ENCODE measurements around the gene SIGLEC1.

Gene SIGLEC1

DNA sequence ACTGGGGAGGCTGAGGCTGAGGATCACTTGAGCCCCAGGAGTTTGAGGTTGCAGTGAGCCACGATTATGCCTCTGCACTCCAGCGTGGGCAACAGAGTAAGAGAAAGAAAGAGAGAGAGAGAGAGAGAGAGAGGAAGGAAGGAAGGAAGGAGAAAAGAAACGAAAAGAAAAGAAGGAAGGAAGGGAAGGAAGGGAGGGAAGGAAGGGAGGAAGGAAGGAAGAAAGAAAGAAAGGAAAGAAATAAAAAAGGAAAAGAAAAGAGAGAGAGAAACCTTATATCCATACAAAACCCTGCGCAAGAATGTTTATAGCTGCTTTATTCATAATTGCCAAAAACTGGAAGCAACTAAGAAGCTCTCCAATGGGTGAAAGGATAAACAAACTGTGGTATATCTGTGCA lies 12.0 kb upstream of the SIGLEC1 start:
- no peak for DNase-seq

DNA sequence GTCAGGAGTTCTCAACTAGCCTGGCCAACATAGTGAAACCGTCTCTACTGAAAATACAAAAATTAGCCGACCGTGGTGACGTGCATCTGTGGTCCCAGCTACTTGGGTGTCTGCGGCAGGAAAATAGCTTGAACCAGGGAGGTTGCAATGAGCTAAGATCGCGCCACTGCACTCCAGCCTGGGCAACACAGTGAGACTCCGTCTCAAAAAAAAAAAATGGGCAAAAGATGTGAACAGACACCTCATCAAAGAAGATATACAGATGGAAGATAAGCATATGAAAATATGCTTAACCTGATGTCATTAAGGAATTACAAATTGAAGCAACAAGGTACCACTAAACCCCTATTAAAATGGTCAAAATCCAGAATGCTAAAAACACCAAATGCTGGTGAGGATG lies 10.9 kb upstream of the SIGLEC1 start:
- DNase-seq = no peak

GRCh38 chr20:3721912-3722311 lies 9.5 kb upstream of the SIGLEC1 start:
- DNase-seq = no peak

DNA sequence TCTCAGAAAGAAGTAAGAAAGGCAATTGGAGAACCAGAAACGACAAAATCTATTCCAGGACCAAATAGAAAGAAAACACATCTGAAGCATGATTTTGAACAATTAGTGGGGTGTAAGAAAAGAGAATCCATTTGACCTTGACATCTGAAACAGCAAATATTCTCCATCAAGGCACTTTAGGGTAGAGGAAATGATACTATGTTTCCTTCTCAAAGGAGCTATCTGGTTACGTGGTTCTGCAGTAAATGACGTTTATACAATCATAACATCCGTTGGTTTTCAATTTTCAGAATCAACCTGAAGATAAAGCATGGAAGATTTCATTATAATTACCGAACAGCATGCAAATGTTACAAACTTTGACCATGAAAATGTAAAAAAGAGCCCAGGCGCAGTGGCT lies 8.2 kb upstream of the SIGLEC1 start:
- no peak for DNase-seq

DNA sequence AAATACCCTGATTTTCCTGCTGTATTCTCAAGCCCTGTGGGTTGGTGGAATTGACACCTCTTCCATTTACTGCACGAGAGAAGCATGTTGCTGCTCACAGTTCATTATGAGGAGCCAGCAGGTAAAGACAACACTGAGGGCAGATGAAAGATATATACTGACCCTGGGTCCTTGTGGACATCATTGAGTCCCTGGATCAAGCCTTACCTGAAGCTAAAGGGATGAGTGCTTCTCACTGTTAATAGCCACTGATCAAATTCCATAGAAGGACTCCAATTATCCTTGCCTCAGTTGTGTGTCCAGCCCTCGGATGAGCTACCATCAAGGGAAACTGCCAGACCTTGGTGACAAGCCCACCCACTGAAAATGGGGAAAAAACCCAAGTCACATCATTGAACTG lies 7.7 kb upstream of the SIGLEC1 start:
- no peak for DNase-seq

DNA sequence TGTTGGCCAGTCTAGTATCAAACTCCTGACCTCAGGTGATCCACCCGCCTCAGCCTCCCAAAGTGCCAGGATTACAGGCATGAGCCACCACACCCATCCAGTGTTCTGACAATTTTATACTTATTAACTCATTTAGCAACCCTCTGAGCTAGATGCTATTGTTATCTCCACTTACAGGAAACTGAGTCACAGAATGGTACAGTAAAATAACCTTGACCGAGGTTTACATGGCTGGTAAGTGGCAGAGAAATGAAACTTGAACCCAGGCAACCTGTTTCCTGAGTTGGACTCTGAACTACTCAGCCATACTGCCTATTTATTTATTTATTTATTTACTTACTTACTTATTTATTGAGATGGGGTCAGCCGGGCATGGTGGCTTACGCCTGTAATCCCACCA lies 6.6 kb upstream of the SIGLEC1 start:
- DNase-seq = no peak

DNA sequence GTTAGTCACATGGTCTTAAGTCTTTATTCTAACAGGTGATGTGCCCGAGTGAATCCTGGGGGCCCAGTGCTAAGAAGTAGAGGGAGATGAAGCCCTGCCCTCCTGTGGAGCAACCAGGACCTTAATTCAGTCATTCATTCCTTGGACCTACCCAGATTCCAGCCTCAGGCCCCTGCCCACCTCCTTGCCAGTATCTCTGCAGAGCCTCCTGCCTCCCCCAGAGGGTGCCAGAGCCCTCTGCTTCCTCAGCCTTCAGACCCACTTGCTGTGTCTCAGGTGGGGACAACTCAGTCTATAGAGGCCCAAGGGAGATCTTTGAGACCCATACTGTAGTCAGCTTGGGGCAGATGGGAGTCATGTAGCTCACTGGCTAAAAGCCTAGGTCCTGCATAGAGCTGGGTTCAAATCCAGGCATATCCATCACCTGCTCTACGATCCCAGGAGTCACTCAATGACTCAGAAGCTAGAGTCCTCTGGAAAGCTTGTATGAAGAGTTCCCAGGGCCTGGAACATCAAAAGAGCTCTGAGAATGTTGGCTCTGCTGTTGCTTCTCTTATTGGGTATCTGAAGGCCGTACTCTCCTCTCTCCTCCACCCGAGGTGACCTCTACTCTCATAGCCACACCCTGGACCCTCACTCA lies 3.9 kb upstream of the SIGLEC1 start:
- DNase-seq = peak; percentile 34

GRCh38 chr20:3714092-3714491 lies 1.7 kb upstream of the SIGLEC1 start:
- no peak for DNase-seq

DNA sequence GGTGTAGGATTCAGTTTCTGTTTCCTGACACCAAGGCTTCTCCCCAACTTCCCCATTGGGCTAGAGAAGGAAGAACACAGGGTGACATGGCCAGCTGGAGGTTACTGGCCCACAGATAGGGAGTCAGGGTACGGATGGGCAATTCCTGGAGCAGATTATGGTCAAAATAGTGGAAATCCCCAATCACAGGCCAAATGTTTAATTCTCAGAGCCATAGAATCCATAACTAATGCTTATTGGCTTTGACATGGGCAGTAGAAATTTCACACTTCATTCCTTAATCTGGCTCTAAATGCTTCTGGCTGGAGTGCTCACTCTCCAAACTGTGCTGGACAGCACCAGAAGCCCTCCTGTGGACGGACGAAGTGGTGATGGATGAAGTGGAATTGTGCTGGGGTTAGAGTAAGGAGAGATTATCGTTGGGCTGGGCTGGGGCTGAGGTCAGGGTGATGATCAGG lies 887 bp downstream of the SIGLEC1 start:
- no peak for DNase-seq

DNA sequence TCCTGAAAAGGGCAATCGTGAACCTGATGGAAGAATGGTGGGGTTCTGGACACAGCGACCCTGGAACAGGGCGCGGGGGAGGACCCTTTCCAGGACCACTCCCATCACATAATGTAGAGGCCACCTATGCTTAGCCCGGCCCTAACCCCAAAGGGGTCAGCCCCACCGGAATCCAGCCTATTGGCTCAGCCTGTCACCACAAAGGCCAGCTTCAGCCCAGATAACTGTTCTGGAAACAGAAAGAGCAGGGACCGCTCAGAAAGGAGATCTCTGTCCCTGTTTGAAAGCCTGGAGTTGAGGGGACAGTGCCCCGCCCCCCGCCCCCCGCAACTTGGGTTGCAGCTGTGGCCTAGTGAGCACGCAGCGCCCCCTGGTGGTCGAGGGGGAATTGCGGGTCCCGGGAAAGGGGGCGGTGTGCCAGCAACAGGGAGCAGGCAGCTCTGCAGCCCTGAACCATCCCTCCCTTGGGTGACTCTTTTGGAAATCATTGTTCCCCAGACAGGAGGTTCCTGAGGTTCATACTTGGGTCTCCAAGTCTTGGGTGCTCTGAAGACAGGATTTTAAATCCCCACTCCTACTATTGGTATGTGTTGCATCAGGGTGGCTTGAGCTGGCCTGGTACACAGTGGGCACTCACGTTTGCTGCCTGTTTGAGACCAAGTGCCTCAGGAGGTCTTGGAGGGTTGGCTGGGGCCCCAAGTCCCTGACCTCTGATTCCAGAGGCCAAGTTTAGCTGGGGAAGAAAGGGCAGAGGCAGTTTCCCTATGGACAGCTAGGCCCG lies 1.5 kb downstream of the SIGLEC1 start:
- no peak for DNase-seq

DNA sequence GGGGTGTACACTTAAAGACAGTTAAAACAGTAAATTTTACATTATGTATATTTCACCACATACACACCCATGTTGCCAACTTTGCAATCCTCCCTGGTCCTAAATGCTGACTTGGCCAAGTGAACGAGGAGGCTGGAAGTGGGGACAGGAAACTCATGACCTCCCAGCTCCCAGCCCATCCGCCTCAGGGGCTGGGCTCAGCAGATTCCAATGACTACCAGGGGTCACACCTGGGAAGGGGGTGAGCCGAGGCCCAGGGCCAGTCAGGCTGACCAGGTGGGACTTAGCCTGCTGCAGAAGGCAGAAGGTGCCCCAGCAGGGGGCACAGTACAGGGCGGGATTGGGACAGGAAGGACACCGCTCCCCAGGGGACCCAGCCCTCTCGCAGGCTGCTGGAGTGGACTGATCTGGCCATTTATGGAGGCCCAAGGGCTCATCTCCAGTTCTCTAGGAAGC lies 2.4 kb downstream of the SIGLEC1 start:
- no peak for DNase-seq

- no peak for DNase-seq
Measured at GRCh38 chr20:3707508-3707899, 4.9 kb downstream of the SIGLEC1 start.

DNA sequence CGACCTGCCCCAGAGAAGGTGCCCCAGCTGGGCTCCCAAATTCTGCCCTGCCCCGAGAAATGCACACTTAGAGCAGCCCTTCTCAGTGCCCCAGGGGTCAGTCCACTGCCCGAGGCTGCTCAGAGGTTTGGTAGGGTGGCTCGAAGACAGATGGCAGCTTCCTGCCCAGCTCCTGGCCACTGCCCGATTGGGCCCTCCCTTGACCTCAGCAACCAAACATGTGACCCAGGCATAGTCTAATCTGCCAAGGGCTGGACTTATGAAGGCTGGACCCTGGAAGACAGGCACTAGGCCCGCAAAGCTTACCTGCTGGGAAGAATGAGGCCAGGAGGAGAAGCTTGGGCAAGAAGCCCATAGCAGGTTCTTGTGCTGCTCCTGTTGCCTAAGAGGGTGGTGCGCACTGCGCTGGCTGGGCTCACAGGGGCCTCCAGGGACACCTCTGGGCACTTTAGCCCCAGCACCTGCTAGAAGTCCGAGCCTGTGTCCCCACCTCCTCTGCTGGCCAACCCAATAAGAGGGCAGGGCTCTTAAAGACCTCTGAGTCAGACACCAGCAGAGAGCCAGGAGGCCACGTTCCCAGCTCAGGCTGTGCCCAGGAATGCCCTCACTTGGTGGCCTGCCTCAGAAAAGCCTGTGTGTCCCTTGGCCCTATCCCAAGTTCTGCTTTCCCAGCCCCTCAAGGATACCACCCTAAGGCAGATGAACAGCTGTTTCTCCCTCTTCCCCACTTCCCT lies 5.5 kb downstream of the SIGLEC1 start:
- DNase-seq = no peak

- no peak for DNase-seq
Measured at GRCh38 chr20:3705970-3706739, 6.2 kb downstream of the SIGLEC1 start.

DNA sequence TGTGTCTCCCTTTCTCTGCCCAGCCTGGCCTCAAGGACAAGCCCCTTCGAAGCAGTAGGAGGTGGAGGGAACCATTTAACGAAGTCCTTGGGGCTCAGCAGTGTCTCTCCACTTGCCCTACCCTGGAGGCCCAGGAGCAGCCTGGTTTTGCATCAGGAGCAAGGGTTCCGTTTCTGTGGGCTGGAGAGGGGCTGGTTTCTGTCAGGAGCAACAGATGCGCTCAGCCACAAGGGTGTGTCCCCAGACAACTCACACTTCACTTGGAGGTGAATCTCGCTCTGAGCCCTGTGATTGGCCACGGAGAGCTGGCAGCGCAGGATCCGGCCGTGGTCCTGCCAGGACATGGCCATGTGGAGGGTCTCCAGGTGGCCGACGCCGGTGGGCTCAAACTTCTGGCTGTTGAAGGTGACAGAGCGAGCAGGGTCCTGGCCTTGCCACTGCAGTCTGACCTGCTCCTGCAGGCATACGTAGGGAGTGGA lies 6.9 kb downstream of the SIGLEC1 start:
- no peak for DNase-seq

DNA sequence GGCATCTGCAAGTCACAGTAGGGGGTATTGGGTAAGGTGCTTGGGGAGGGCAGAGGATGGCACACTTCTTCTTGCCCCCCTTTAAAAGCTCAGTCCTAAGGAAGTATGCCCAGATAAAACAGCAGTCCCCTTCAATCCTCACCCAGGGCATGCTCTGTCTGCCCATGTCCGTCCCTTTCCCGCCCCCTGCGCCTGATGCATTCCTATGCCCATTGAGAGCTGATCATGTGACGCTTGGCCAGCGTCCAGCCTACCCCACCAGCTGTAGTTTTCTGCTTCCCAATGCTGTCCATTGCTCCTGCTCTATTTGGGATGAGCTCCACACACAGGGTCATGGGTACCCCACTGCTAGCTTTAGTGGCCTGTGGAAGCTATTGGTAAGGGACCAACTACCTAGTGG lies 8.3 kb downstream of the SIGLEC1 start:
- DNase-seq = no peak

DNA sequence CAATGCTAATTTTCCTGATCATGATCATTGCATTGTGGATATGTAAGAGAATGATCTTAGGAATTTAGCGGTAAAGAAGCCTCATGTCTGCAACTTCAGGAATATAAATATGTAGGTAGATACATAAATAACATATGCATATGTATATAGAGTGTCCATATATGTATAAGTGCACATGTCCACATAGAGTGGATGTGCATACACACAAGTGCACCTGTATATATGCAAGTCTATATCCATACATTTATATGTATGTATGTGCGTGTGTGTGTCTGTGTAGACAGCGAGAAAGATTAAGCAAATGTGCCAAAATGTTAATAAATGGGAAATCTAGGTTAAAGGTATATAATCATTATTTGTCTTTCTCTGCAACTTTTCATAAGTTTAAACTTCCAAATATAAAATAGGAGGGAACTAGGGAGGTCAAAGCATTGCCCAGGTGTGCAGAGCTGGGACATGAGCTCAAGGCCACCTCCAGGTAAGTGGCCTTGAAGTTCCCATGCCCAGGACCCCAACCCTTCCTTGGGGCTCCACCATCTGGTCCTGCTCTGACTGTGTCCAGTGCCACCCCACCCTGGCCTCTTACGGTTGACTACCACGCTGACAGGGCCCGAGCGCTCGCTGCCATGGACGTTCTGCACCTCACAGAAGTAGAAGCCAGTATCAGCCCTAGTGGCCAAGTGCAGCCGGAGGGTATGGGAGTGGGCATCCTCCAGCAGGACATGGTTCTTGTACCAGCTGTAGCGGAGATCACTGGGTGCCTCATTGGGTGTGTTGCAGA lies 9.6 kb downstream of the SIGLEC1 start:
- DNase-seq = no peak

DNA sequence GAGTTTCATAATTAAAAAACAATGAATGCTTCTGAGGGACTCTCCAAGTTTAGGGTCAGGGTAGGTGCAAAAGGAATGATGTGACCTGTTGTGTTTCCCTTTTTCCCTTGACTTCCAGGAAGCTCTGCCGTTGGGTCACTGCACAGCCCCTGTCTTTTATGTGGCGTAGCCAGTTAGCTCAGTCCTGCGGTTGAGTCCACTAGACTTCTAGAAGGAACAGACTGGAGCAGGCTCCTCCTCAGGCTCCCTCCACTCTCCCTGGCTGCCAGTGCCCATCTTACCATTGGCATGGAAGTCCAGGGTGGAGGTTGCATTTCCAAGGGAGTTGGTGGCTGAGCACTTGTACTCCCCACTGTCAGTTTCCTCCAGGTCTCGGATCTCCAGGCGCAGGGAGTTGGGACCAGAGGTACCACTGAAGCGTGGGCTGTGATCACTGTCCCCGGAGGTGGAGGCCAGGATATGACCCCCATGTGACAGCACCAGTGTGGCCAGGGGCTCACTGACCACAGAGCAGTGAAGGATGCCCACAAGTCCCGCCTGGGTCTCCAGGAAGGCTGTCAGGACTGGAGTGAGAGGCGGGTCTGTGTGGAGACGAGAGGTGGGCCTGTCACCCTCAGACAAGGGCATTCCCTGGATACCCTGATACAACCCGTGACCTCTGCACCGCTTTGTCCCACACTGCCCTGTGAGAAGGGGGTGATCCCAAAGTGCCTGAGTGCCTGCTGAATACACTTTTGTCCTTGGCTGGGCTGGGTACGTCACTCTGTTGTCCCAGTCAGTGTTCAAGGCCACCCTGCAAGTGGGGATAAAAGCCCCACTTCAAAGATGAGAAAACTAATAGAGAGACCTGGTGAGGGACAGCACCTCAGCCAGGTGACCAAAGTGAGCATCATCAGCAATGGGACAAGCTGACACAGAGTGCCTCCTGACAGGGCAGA lies 11.1 kb downstream of the SIGLEC1 start:
- DNase-seq = no peak

DNA sequence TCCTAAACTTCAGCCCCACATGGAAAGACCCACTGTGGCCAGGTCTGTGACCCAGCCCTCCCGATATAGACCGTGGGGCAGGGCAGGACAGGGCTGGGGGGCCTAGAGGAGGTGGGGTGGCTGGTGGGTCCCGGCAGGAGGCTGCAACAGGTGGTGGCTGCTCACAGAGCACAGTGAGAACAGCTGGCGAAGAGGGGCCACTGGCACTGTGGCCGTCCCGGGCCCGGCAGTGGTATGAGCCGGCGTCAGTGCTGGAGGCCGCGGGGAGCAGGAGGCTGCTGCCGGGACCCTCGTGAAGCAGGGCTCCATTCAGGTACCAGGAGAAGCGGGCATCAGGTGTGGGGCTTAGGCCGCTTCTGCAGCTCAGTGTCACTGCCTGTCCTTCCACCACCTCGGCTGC lies 13.4 kb downstream of the SIGLEC1 start:
- DNase-seq = no peak

DNA sequence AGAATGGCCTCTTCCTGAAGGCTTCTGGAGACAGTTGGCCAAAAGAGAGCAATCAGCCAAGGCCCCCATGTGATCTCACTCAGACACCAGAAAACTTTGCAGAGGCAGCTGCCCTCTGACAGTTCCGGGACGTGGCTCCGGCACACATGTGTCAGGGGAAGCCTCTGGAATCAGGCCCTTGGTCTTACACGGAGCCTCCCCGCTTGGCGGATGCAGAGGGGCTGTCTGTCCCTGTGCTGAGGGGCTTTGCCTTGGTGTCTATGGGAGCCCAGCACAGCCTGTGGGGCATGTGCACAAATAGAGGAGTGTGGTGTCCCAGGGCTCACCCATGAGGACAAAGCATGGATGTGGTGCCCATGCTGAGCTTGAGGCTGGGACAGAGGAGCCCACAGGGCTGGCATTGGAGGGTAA lies 13.8 kb downstream of the SIGLEC1 start:
- no peak for DNase-seq
